A549 (cell line): Measurements from ENCODE around the gene TCF3. TPM values are rescaled to one million over a fixed set of nuclear protein-coding genes. Genes with fewer than 3 reads are reported as not detected.

Source experiments
- ATAC-seq, 2 experiments: fragments of 200-7000 bp in 1 of 2; fragments of >200 bp in 1 of 2; cut with Nextera tagmentation in 1 of 2; cut with Tn5 transposase in 1 of 2; 3 replicates each; pipeline versions ENCODE4 v1.8.0 to v1.9.1; 2018 to 2020; ENCODE audit warnings: mild to moderate bottlenecking in 1 of 2, moderate library complexity in 1 of 2
- CTCF ChIA-PET: fragments of 300-600 bp; sonication (Branson Sonifier 250); formaldehyde crosslinking; extraction: SDS; loops from one replicate; lab custom pipeline; 2021; ENCODE audit warnings: antibody characterized with exemption, inconsistent platforms; lab: Yijun Ruan, JAX
- POLR2A ChIA-PET: fragments of 350-600 bp; formaldehyde crosslinking; extraction: SDS; loops from one replicate; lab custom pipeline; 2021; ENCODE audit warnings: antibody characterized with exemption, inconsistent platforms; lab: Yijun Ruan, JAX
- DNase-seq, 2 experiments: peaks; one replicate each; pipeline versions ENCODE4 v3.0.0 to v3.0.0-alpha.2; 2011 to 2016; ENCODE audit warnings: low read depth in 1 of 2, low spot score in 1 of 2
- FAIRE-seq: peaks from 2 replicates; lab custom pipeline; 2011; peaks lifted over from hg19 to GRCh38; lab: Jason Lieb, UNC
- H3K27ac ChIP-seq, 2 experiments: fragments of >200 bp; sonication (Bioruptor Twin); formaldehyde crosslinking; 3 replicates each; pipeline ENCODE4 v1.5.1; 2016 to 2017
- H3K4me1 ChIP-seq: fragments of >200 bp; sonication (Bioruptor Twin); formaldehyde crosslinking; 3 replicates; pipeline ENCODE4 v1.6.1; 2016
- H3K4me2 ChIP-seq: fragments of >200 bp; sonication (Bioruptor Twin); formaldehyde crosslinking; 3 replicates; pipeline ENCODE4 v1.6.1; 2016
- H3K4me3 ChIP-seq: fragments of >200 bp; sonication (Bioruptor Twin); formaldehyde crosslinking; 3 replicates; pipeline ENCODE4 v1.5.1; 2016
- H3K9me3 ChIP-seq: fragments of >200 bp; sonication (Bioruptor Twin); formaldehyde crosslinking; 3 replicates; pipeline ENCODE4 v1.6.1; 2016
- BCL3 ChIP-seq: fragments of >200 bp; sonication (Bioruptor Twin); formaldehyde crosslinking; IDR thresholded peaks from 3 replicates; pipeline ENCODE4 v1.6.1; 2016
- CEBPB ChIP-seq, 2 experiments: fragments of >200 bp in 1 of 2; sonication (Bioruptor Twin) in 1 of 2; formaldehyde crosslinking in 1 of 2; IDR thresholded peaks; 2 replicates each; pipeline ENCODE4 v1.6.1; 2012 to 2016
- CHD4 ChIP-seq: fragments of 200-600 bp; sonication (generic); IDR thresholded peaks from 2 replicates; pipeline ENCODE4 v1.6.1; 2016; ENCODE audit warnings: antibody characterized with exemption, mild to moderate bottlenecking, borderline replicate concordance
- CTCF ChIP-seq: fragments of >200 bp; sonication (Bioruptor Twin); formaldehyde crosslinking; IDR thresholded peaks from 3 replicates; pipeline ENCODE4 v1.5.1; 2016
- E2F6 ChIP-seq: IDR thresholded peaks from 2 replicates; pipeline ENCODE4 v1.6.1; 2012; ENCODE audit warnings: low read depth, borderline replicate concordance
- ELK1 ChIP-seq: fragments of 150-350 bp; IDR thresholded peaks from 2 replicates; pipeline ENCODE4 v1.6.1; 2014; ENCODE audit warnings: low read depth, mild to moderate bottlenecking, low read length
- EP300 ChIP-seq, 2 experiments: fragments of >200 bp; sonication (Bioruptor Twin); formaldehyde crosslinking; IDR thresholded peaks; 2 replicates in 1 of 2; 3 replicates in 1 of 2; pipeline ENCODE4 v1.6.1; 2016 to 2017
- FOSB ChIP-seq: fragments of 250-450 bp; sonication (Bioruptor Pico); IDR thresholded peaks from 2 replicates; pipeline ENCODE4 v1.5.0; 2020; ENCODE audit warnings: mild to moderate bottlenecking, moderate library complexity
- FOXS1 ChIP-seq: fragments of 250-450 bp; sonication (Bioruptor Pico); IDR thresholded peaks from 2 replicates; pipeline ENCODE4 v1.5.0; 2020; ENCODE audit warnings: mild to moderate bottlenecking, moderate library complexity
- GATA3 ChIP-seq: IDR thresholded peaks from 2 replicates; pipeline ENCODE4 v1.6.1; 2012; ENCODE audit warnings: borderline replicate concordance
- HES2 ChIP-seq: fragments of >200 bp; sonication (Bioruptor Twin); formaldehyde crosslinking; IDR thresholded peaks from 2 replicates; pipeline ENCODE4 v1.6.1; 2016
- HOXB13 ChIP-seq: fragments of 250-450 bp; sonication (Bioruptor Pico); IDR thresholded peaks from 2 replicates; pipeline ENCODE4 v1.5.0; 2020; ENCODE audit warnings: low read depth, mild to moderate bottlenecking, moderate library complexity
- JUN ChIP-seq, 2 experiments: fragments of >200 bp; sonication (Bioruptor Twin); formaldehyde crosslinking; IDR thresholded peaks; 2 replicates in 1 of 2; 3 replicates in 1 of 2; pipeline ENCODE4 v1.6.1; 2016 to 2017
- MAFK ChIP-seq: fragments of 450-650 bp; IDR thresholded peaks from 2 replicates; pipeline ENCODE4 v1.6.1; 2014; ENCODE audit not compliant: partially characterized antibody
- MAX ChIP-seq: IDR thresholded peaks from 2 replicates; pipeline ENCODE4 v1.6.1; 2012
- MAZ ChIP-seq: fragments of 150-350 bp; IDR thresholded peaks from 2 replicates; pipeline ENCODE4 v1.6.1; 2014; ENCODE audit warnings: antibody characterized with exemption, low read depth, low read length, borderline replicate concordance
- MYC ChIP-seq: IDR thresholded peaks from 2 replicates; pipeline ENCODE4 v1.6.1; 2012; ENCODE audit warnings: mild to moderate bottlenecking, inconsistent platforms, low read length, improper control_type of control experiment, borderline replicate concordance
- NPAS2 ChIP-seq: fragments of 250-450 bp; sonication (Bioruptor Pico); IDR thresholded peaks from 2 replicates; pipeline ENCODE4 v1.8.0; 2022; ENCODE audit warnings: mild to moderate bottlenecking, moderate library complexity, borderline replicate concordance
- PBX3 ChIP-seq: IDR thresholded peaks from 2 replicates; pipeline ENCODE4 v1.6.1; 2012
- POLR2AphosphoS2 ChIP-seq: conservative IDR thresholded peaks from 2 replicates; pipeline ENCODE4 v1.6.1; 2012; ENCODE audit warnings: low read length, improper control_type of control experiment, inconsistent platforms
- RAD21 ChIP-seq, 2 experiments: fragments of >200 bp in 1 of 2; sonication (Bioruptor Twin) in 1 of 2; formaldehyde crosslinking in 1 of 2; IDR thresholded peaks in 1 of 2; conservative IDR thresholded peaks in 1 of 2; 2 replicates in 1 of 2; 3 replicates in 1 of 2; pipeline ENCODE4 v1.6.1; 2012 to 2018; ENCODE audit warnings: inconsistent platforms in 1 of 2
- RCOR1 ChIP-seq: fragments of 150-350 bp; IDR thresholded peaks from 2 replicates; pipeline ENCODE4 v1.6.1; 2014; ENCODE audit warnings: antibody characterized with exemption, low read length, low read depth
- RNF2 ChIP-seq: fragments of 200-600 bp; sonication (generic); IDR thresholded peaks from 2 replicates; pipeline ENCODE4 v1.6.1; 2016; ENCODE audit warnings: low read depth, mild to moderate bottlenecking, antibody characterized with exemption, moderate library complexity, borderline replicate concordance
- SMC3 ChIP-seq: fragments of >200 bp; sonication (Bioruptor Twin); formaldehyde crosslinking; IDR thresholded peaks from 3 replicates; pipeline ENCODE4 v1.6.1; 2018; ENCODE audit warnings: inconsistent platforms
- TFCP2L1 ChIP-seq: fragments of 250-450 bp; sonication (Bioruptor Pico); IDR thresholded peaks from 2 replicates; pipeline ENCODE4 v1.5.0; 2021; ENCODE audit warnings: mild to moderate bottlenecking
- USF2 ChIP-seq: fragments of 450-650 bp; IDR thresholded peaks from 2 replicates; pipeline ENCODE4 v1.6.1; 2014; ENCODE audit warnings: antibody characterized with exemption
- WGBS: methylation state at CpG from one replicate; pipeline ENCODE4 v1.1.6; 2017; ENCODE audit errors: missing lambda C conversion rate; 5-methylcytosine and 5-hydroxymethylcytosine counted together
- polyA plus RNA-seq, 4 experiments: library from polyadenylated mRNA; depleted of rRNA in 3 of 4; stranded (reverse); fragments of >200 nt; fragmentation: RNase III in 1 of 4; extraction: RNeasy Plus Mini Kit Qiagen cat#74134 plus additional on column Dnase treatment in 1 of 4; gene quantifications; 2 replicates in 3 of 4; 3 replicates in 1 of 4; pipeline ENCODE4 v1.2.3, GENCODE V29; 2011 to 2017

The TCF3 gene
- polyA plus RNA-seq, 2 of the 4 experiments (the other 2 are of a cell fraction), result 25.6 to 52.6 TPM

GRCh38 chr19:1599460-1599846 is 53.0 kb downstream of the TCF3 start:
- no peak; a peak in 2 of 6 replicates for ATAC-seq
- no peak for TF ChIP-seq EP300 (IDR thresholded peaks at IDR 0.05)
- WGBS, result 100% methylated on average over 1 of the region's 15 CpGs
- ChIA-PET POLR2A (no interaction called here), CTCF (interaction anchor here (0.9 to 1.0 kb wide), 2 partner anchors 9 kb away, joined by 3 read pairs; no protein-coding TSS in a partner anchor)
- DNase-seq, result no peak
- no peak overlapping the region for H3K4me3 ChIP-seq
- H3K4me1 ChIP-seq, result no peaks in the 10 kb centered on the region
- no peak overlapping the region for H3K27ac ChIP-seq
- FAIRE-seq, result no peak
- H3K4me2 ChIP-seq, result no peak overlapping the region
- H3K9me3 ChIP-seq, result no peaks in the 10 kb centered on the region

- DNase-seq, result no peak
- Histone ChIP-seq H3K27ac (no peak overlapping the region), H3K4me3 (no peak overlapping the region), H3K4me2 (no peak overlapping the region), H3K9me3 (no peaks in the 10 kb centered on the region), H3K4me1 (no peaks in the 10 kb centered on the region)
- ChIA-PET CTCF (interaction anchor here (0.9 to 1.2 kb wide), 2 partner anchors 8 to 198 kb away, joined by 3 to 4 read pairs; no protein-coding TSS in a partner anchor), POLR2A (no interaction called here)
- WGBS, result 91% methylated on average over 16 of the region's 20 CpGs
- no peak for ATAC-seq
- TF ChIP-seq MYC, result no peak
- no peak for TF ChIP-seq POLR2AphosphoS2
- no peak for TF ChIP-seq CEBPB (IDR thresholded peaks at IDR 0.05)
- no peak for TF ChIP-seq MAX
- no peak for TF ChIP-seq FOSB (CRISPR knock-in tag)
- TF ChIP-seq FOXS1 (CRISPR knock-in tag), result no peak
- TF ChIP-seq BCL3, result no peak
- TF ChIP-seq CHD4, result no peak
- no peak for TF ChIP-seq NPAS2 (CRISPR knock-in tag)
- TF ChIP-seq GATA3, result no peak
- TF ChIP-seq USF2, result no peak
- TF ChIP-seq SMC3, result no peak
- no peak for TF ChIP-seq MAFK
- TF ChIP-seq TFCP2L1 (CRISPR knock-in tag), result no peak
- TF ChIP-seq RAD21 (conservative IDR thresholded peaks at IDR 0.05 in 1 of 2, IDR thresholded peaks at IDR 0.05 in 1 of 2), result no peak
- no peak for FAIRE-seq
Measured at GRCh38 chr19:1598777-1599459, 53.5 kb downstream of the TCF3 start.

- Histone ChIP-seq H3K4me3 (peak overlapping the region; percentile 93; the same call in 1 of the 3 replicates), H3K27ac (peak overlapping the region; percentile 97 to 99; a peak in 5 of 6 replicates), H3K9me3 (no peaks in the 10 kb centered on the region), H3K4me1 (peaks cover 14% of the 10 kb centered on the region), H3K4me2 (peak overlapping the region; percentile 91)
- FAIRE-seq (no peak), ATAC-seq (no peak), DNase-seq (no peak)
- 17% methylated on average over 2 of the region's 10 CpGs for WGBS
- CTCF ChIA-PET, result interaction anchor here (0.6 to 1.6 kb wide), 5 partner anchors 11 to 203 kb away, joined by 3 to 5 read pairs (median 3); no protein-coding TSS in a partner anchor
- POLR2A ChIA-PET, result interaction anchor here (0.6 to 1.9 kb wide), 6 partner anchors 11 to 59 kb away, joined by 3 to 11 read pairs (median 4); partner anchors contain the start of genes TCF3 and UQCR11
- TF ChIP-seq MYC, result no peak
- no peak for TF ChIP-seq MAZ
- TF ChIP-seq HOXB13 (CRISPR knock-in tag), result no peak
- no peak for TF ChIP-seq ELK1
- TF ChIP-seq FOSB (CRISPR knock-in tag), result no peak
- TF ChIP-seq E2F6, result no peak
- no peak for TF ChIP-seq PBX3
- no peak for TF ChIP-seq HES2
- no peak for TF ChIP-seq RNF2
- no peak for TF ChIP-seq TFCP2L1 (CRISPR knock-in tag)
- TF ChIP-seq JUN (IDR thresholded peaks at IDR 0.05), result no peak
- TF ChIP-seq CTCF, result no peak
- TF ChIP-seq RCOR1, result no peak
Measured at GRCh38 chr19:1593501-1593772, 59.0 kb downstream of the TCF3 start.
